Measurements from ENCODE around the gene TENT4A.

Gene TENT4A

GRCh38 chr5:6710551-6711318, 2.5 kb upstream of the TENT4A start:
- Histone ChIP-seq H3K36me3 (ENCODE audit: insufficient read depth, low read length) (no peaks in the 10 kb centered on the region), H3K4me3 (ENCODE audit: low read length) (no peak overlapping the region), H3K27me3 (ENCODE audit: insufficient read depth, low read length) (peaks cover 12% of the 10 kb centered on the region), H3K9ac (ENCODE audit: low read depth, low read length) (no peak overlapping the region), H3K4me1 (ENCODE audit: insufficient read depth, low read length) (peaks cover 8% of the 10 kb centered on the region), H3K9me3 (ENCODE audit: insufficient read depth, low read depth, low read length) (no peaks in the 10 kb centered on the region), H3K27ac (ENCODE audit: low read depth, low read length) (no peak overlapping the region)
- 82% methylated on average over 13 of the region's 13 CpGs for WGBS

- Histone ChIP-seq H3K27ac (ENCODE audit: low read depth, low read length) (peak overlapping the region; percentile 93; the same call in 1 of the 2 replicates), H3K36me3 (ENCODE audit: insufficient read depth, low read length) (no peaks in the 10 kb centered on the region), H3K4me1 (ENCODE audit: insufficient read depth, low read length) (peaks cover 13% of the 10 kb centered on the region), H3K4me3 (ENCODE audit: low read length) (peak overlapping the region; percentile 76), H3K27me3 (ENCODE audit: insufficient read depth, low read length) (peaks cover 12% of the 10 kb centered on the region), H3K9me3 (ENCODE audit: insufficient read depth, low read depth, low read length) (no peaks in the 10 kb centered on the region), H3K9ac (ENCODE audit: low read depth, low read length) (peak overlapping the region; percentile 81)
- 64% methylated on average over 12 of the region's 15 CpGs for WGBS
Measured at GRCh38 chr5:6711409-6712141, 1.7 kb upstream of the TENT4A start.

- Histone ChIP-seq H3K4me1 (ENCODE audit: insufficient read depth, low read length) (peaks cover 17% of the 10 kb centered on the region), H3K27ac (ENCODE audit: low read depth, low read length) (peak overlapping the region; percentile 93), H3K36me3 (ENCODE audit: insufficient read depth, low read length) (no peaks in the 10 kb centered on the region; the same call in 1 of the 2 replicates), H3K9me3 (ENCODE audit: insufficient read depth, low read depth, low read length) (no peaks in the 10 kb centered on the region), H3K4me3 (ENCODE audit: low read length) (peak overlapping the region; percentile 76), H3K9ac (ENCODE audit: low read depth, low read length) (peak overlapping the region; percentile 81), H3K27me3 (ENCODE audit: insufficient read depth, low read length) (peaks cover 12% of the 10 kb centered on the region)
- WGBS: under 1% methylated on average over 36 of the region's 36 CpGs
Measured at GRCh38 chr5:6712142-6712576, 1.1 kb upstream of the TENT4A start.

- no peaks in the 10 kb centered on the region for H3K9me3 ChIP-seq (ENCODE audit: insufficient read depth, low read depth, low read length)
- peak overlapping the region; percentile 93 for H3K27ac ChIP-seq (ENCODE audit: low read depth, low read length)
- H3K4me1 ChIP-seq (ENCODE audit: insufficient read depth, low read length): peaks cover 17% of the 10 kb centered on the region
- peaks cover 12% of the 10 kb centered on the region for H3K27me3 ChIP-seq (ENCODE audit: insufficient read depth, low read length)
- peak overlapping the region; percentile 76 for H3K4me3 ChIP-seq (ENCODE audit: low read length)
- H3K9ac ChIP-seq (ENCODE audit: low read depth, low read length): peak overlapping the region; percentile 81
- under 1% methylated on average over 85 of the region's 85 CpGs for WGBS
- no peaks in the 10 kb centered on the region; the same call in 1 of the 2 replicates for H3K36me3 ChIP-seq (ENCODE audit: insufficient read depth, low read length)
Measured at GRCh38 chr5:6712577-6713273, 507 bp upstream of the TENT4A start.

GRCh38 chr5:6714226-6715041, 1.2 kb downstream of the TENT4A start:
- WGBS: under 1% methylated on average over 95 of the region's 99 CpGs
- peaks cover 12% of the 10 kb centered on the region for H3K27me3 ChIP-seq (ENCODE audit: insufficient read depth, low read length)
- H3K9ac ChIP-seq (ENCODE audit: low read depth, low read length): peak overlapping the region; percentile 49; the same call in 1 of the 2 replicates
- no peaks in the 10 kb centered on the region; the same call in none of the 2 replicates for H3K36me3 ChIP-seq (ENCODE audit: insufficient read depth, low read length)
- peak overlapping the region; percentile 76 for H3K4me3 ChIP-seq (ENCODE audit: low read length)
- H3K4me1 ChIP-seq (ENCODE audit: insufficient read depth, low read length): peaks cover 18% of the 10 kb centered on the region
- no peaks in the 10 kb centered on the region for H3K9me3 ChIP-seq (ENCODE audit: insufficient read depth, low read depth, low read length)
- H3K27ac ChIP-seq (ENCODE audit: low read depth, low read length): no peak overlapping the region

GRCh38 chr5:6715271-6715670, 2.0 kb downstream of the TENT4A start:
- H3K9ac ChIP-seq (ENCODE audit: low read depth, low read length): no peak overlapping the region
- no peaks in the 10 kb centered on the region for H3K9me3 ChIP-seq (ENCODE audit: insufficient read depth, low read depth, low read length)
- peaks cover 12% of the 10 kb centered on the region for H3K27me3 ChIP-seq (ENCODE audit: insufficient read depth, low read length)
- H3K4me3 ChIP-seq (ENCODE audit: low read length): peak overlapping the region; percentile 76
- peaks cover 23% of the 10 kb centered on the region for H3K4me1 ChIP-seq (ENCODE audit: insufficient read depth, low read length)
- 71% methylated on average over 5 of the region's 6 CpGs for WGBS
- H3K27ac ChIP-seq (ENCODE audit: low read depth, low read length): no peak overlapping the region
- H3K36me3 ChIP-seq (ENCODE audit: insufficient read depth, low read length): no peaks in the 10 kb centered on the region; the same call in none of the 2 replicates

- H3K27ac ChIP-seq (ENCODE audit: low read depth, low read length): no peak overlapping the region
- peak overlapping the region; percentile 76 for H3K4me3 ChIP-seq (ENCODE audit: low read length)
- no peak overlapping the region for H3K9ac ChIP-seq (ENCODE audit: low read depth, low read length)
- H3K9me3 ChIP-seq (ENCODE audit: insufficient read depth, low read depth, low read length): no peaks in the 10 kb centered on the region
- H3K27me3 ChIP-seq (ENCODE audit: insufficient read depth, low read length): peaks cover 4% of the 10 kb centered on the region; the same call in 1 of the 2 replicates
- no peaks in the 10 kb centered on the region; the same call in none of the 2 replicates for H3K36me3 ChIP-seq (ENCODE audit: insufficient read depth, low read length)
- H3K4me1 ChIP-seq (ENCODE audit: insufficient read depth, low read length): peaks cover 25% of the 10 kb centered on the region
- 88% methylated on average over 17 of the region's 17 CpGs for WGBS
Measured at GRCh38 chr5:6715758-6716628, 2.8 kb downstream of the TENT4A start.

GRCh38 chr5:6716629-6717149, 3.5 kb downstream of the TENT4A start:
- H3K4me1 ChIP-seq (ENCODE audit: insufficient read depth, low read length): peaks cover 31% of the 10 kb centered on the region
- H3K27ac ChIP-seq (ENCODE audit: low read depth, low read length): no peak overlapping the region
- no peak overlapping the region for H3K9ac ChIP-seq (ENCODE audit: low read depth, low read length)
- H3K9me3 ChIP-seq (ENCODE audit: insufficient read depth, low read depth, low read length): no peaks in the 10 kb centered on the region
- peak overlapping the region; percentile 76; the same call in 1 of the 2 replicates for H3K4me3 ChIP-seq (ENCODE audit: low read length)
- no peaks in the 10 kb centered on the region; the same call in none of the 2 replicates for H3K36me3 ChIP-seq (ENCODE audit: insufficient read depth, low read length)
- 96% methylated on average over 4 of the region's 4 CpGs for WGBS
- H3K27me3 ChIP-seq (ENCODE audit: insufficient read depth, low read length): no peaks in the 10 kb centered on the region

GRCh38 chr5:6717247-6717646, 4.0 kb downstream of the TENT4A start:
- H3K36me3 ChIP-seq (ENCODE audit: insufficient read depth, low read length): no peaks in the 10 kb centered on the region; the same call in none of the 2 replicates
- no peaks in the 10 kb centered on the region for H3K27me3 ChIP-seq (ENCODE audit: insufficient read depth, low read length)
- peaks cover 36% of the 10 kb centered on the region for H3K4me1 ChIP-seq (ENCODE audit: insufficient read depth, low read length)
- H3K9me3 ChIP-seq (ENCODE audit: insufficient read depth, low read depth, low read length): no peaks in the 10 kb centered on the region
- H3K9ac ChIP-seq (ENCODE audit: low read depth, low read length): no peak overlapping the region
- H3K4me3 ChIP-seq (ENCODE audit: low read length): no peak overlapping the region
- H3K27ac ChIP-seq (ENCODE audit: low read depth, low read length): no peak overlapping the region
